PC-9 (cell line): ENCODE data around the gene IL4I1. TPM values are rescaled to one million over a fixed set of nuclear protein-coding genes. Genes with fewer than 3 reads are reported as not detected.

Source experiments
- BruUV-seq: library from RNA; stranded (reverse); fragments of 400-500 nt; replicated peaks from 2 replicates; lab custom pipeline; 2021; lab: Mats Ljungman, UMichigan
- CTCF ChIA-PET: fragments of 300-600 bp; sonication (Branson Sonifier 250); formaldehyde crosslinking; loops from one replicate; lab custom pipeline; 2022; ENCODE audit warnings: antibody characterized with exemption; lab: Charles Lee
- POLR2A ChIA-PET: fragments of 300-600 bp; sonication (Branson Sonifier 250); formaldehyde crosslinking; loops from one replicate; lab custom pipeline; 2022; ENCODE audit warnings: antibody characterized with exemption; ENCODE audit not compliant: unreplicated experiment; lab: Charles Lee
- DNase-seq, 2 experiments: peaks; one replicate each; pipeline versions ENCODE4 v3.0.0 to v3.0.0-alpha.2; 2015 to 2022; ENCODE audit warnings: mixed read lengths in 1 of 2
- H2AFZ ChIP-seq: fragments of 200-600 bp; sonication (generic); 2 replicates; pipeline ENCODE4 v1.8.1; 2017; ENCODE audit warnings: antibody characterized with exemption
- H3F3A ChIP-seq: fragments of 200-600 bp; sonication (generic); 2 replicates; pipeline ENCODE4 v1.8.1; 2017; ENCODE audit warnings: antibody characterized with exemption, mild to moderate bottlenecking, low read depth; ENCODE audit not compliant: insufficient read depth
- H3K27ac ChIP-seq: fragments of 200-600 bp; sonication (generic); 2 replicates; pipeline ENCODE4 v1.6.1; 2016; ENCODE audit warnings: mixed run types
- H3K27me3 ChIP-seq: fragments of 200-600 bp; sonication (generic); 2 replicates; pipeline ENCODE4 v1.6.1; 2016; ENCODE audit warnings: low read depth, mixed run types; ENCODE audit not compliant: insufficient read depth
- H3K36me3 ChIP-seq: fragments of 200-600 bp; sonication (generic); 2 replicates; pipeline ENCODE4 v1.6.1; 2016; ENCODE audit warnings: low read depth, mixed run types
- H3K4me1 ChIP-seq: fragments of 200-600 bp; sonication (generic); replicated peaks from 2 replicates; pipeline ENCODE4 v1.6.1; 2016; ENCODE audit warnings: mixed run types; ENCODE audit not compliant: insufficient read depth
- H3K4me2 ChIP-seq: fragments of 200-600 bp; sonication (generic); 2 replicates; pipeline ENCODE4 v1.6.1; 2017; ENCODE audit warnings: mixed run types
- H3K4me3 ChIP-seq: fragments of 200-600 bp; sonication (generic); 2 replicates; pipeline ENCODE4 v1.6.1; 2016; ENCODE audit warnings: mixed run types
- H3K79me2 ChIP-seq: fragments of 200-600 bp; sonication (generic); 2 replicates; pipeline ENCODE4 v1.6.1; 2017; ENCODE audit warnings: low read depth, mixed run types
- H3K9me2 ChIP-seq: fragments of 200-600 bp; sonication (generic); 2 replicates; pipeline ENCODE4 v1.8.1; 2017; ENCODE audit warnings: mild to moderate bottlenecking; ENCODE audit not compliant: insufficient read depth
- H3K9me3 ChIP-seq: fragments of 200-600 bp; sonication (generic); 2 replicates; pipeline ENCODE4 v1.8.1; 2016; ENCODE audit warnings: low read depth; ENCODE audit not compliant: insufficient read depth
- H4K20me1 ChIP-seq: fragments of 200-600 bp; sonication (generic); 2 replicates; pipeline ENCODE4 v1.8.1; 2017; ENCODE audit not compliant: insufficient read depth
- CTCF ChIP-seq: fragments of 200-600 bp; sonication (generic); conservative IDR thresholded peaks from 2 replicates; pipeline ENCODE4 v1.6.1; 2017; ENCODE audit warnings: mixed run types, antibody characterized with exemption, mild to moderate bottlenecking, moderate library complexity
- EZH2 ChIP-seq: fragments of 200-600 bp; sonication (generic); IDR thresholded peaks from 2 replicates; pipeline ENCODE4 v1.8.0; 2017; ENCODE audit warnings: antibody characterized with exemption, low read depth
- intact Hi-C: fragments of 100-400 bp; cut with micrococcal nuclease; formaldehyde crosslinking; loops from one replicate; pipeline ENCODE4 v1.10.0; 2022; ENCODE audit not compliant: unreplicated experiment
- total RNA-seq: library from RNA; stranded (reverse); gene quantifications from 2 replicates; pipeline ENCODE4 v1.2.3, GENCODE V29; 2021

Gene IL4I1
- total RNA-seq, 1 experiment from 2014 or later: not detected

- no peak for DNase-seq
- H3K36me3 ChIP-seq: 0 out of 2 replicates have a peak, but pooled peaks cover 5% of the 10 kb centered on the region
- TF ChIP-seq CTCF (no peak), EZH2 (no peak)
- H3K9me2 ChIP-seq: no peaks in the 10 kb centered on the region
- no peaks in the 10 kb centered on the region for H3K79me2 ChIP-seq
- H2AFZ ChIP-seq: no peak overlapping the region
- no TSS peak for BruUV-seq
- no peak overlapping the region for H3K4me2 ChIP-seq
- H3K4me1 ChIP-seq: no peaks in the 10 kb centered on the region; the same call in 1 of the 2 replicates
- H3K27ac ChIP-seq: no peak overlapping the region
- CTCF ChIA-PET: no interaction called here
- H3K27me3 ChIP-seq: no peaks in the 10 kb centered on the region
- intact Hi-C loops: no loop called here
- no peak overlapping the region for H3K4me3 ChIP-seq
- H3F3A ChIP-seq: peaks cover 31% of the 10 kb centered on the region; the same call in 1 of the 2 replicates
- H4K20me1 ChIP-seq: no peaks in the 10 kb centered on the region
- POLR2A ChIA-PET: no interaction called here
- H3K9me3 ChIP-seq: no peaks in the 10 kb centered on the region
Observed at GRCh38 chr19:49888510-49888824, 8.2 kb downstream of the IL4I1 start.

- ChIA-PET CTCF (no interaction called here), POLR2A (no interaction called here)
- Histone ChIP-seq H3F3A (peaks cover 31% of the 10 kb centered on the region; the same call in 1 of the 2 replicates), H4K20me1 (no peaks in the 10 kb centered on the region), H3K79me2 (no peaks in the 10 kb centered on the region), H3K4me2 (no peak overlapping the region), H3K27me3 (no peaks in the 10 kb centered on the region), H3K9me2 (no peaks in the 10 kb centered on the region), H3K36me3 (peaks cover 11% of the 10 kb centered on the region; the same call in 1 of the 2 replicates), H3K4me1 (no peaks in the 10 kb centered on the region; the same call in 1 of the 2 replicates), H3K4me3 (no peak overlapping the region), H3K9me3 (no peaks in the 10 kb centered on the region), H2AFZ (no peak overlapping the region), H3K27ac (no peak overlapping the region)
- no TSS peak for BruUV-seq
- no peak for TF ChIP-seq CTCF
- TF ChIP-seq EZH2: no peak
- peak in 1 of 2 experiments; percentile 15 for DNase-seq
- intact Hi-C loops: no loop called here
Observed at GRCh38 chr19:49887665-49888509, 8.8 kb downstream of the IL4I1 start.

GRCh38 chr19:49887037-49887664 lies 9.5 kb downstream of the IL4I1 start:
- no peaks in the 10 kb centered on the region for H3K27me3 ChIP-seq
- peaks cover 31% of the 10 kb centered on the region; the same call in 1 of the 2 replicates for H3F3A ChIP-seq
- no peaks in the 10 kb centered on the region for H3K79me2 ChIP-seq
- CTCF ChIA-PET: no interaction called here
- H3K9me2 ChIP-seq: no peaks in the 10 kb centered on the region
- H3K4me2 ChIP-seq: no peak overlapping the region
- no peaks in the 10 kb centered on the region for H4K20me1 ChIP-seq
- peak in 1 of 2 experiments; percentile 21 for DNase-seq
- POLR2A ChIA-PET: no interaction called here
- TF ChIP-seq CTCF (no peak), EZH2 (no peak)
- H3K9me3 ChIP-seq: no peaks in the 10 kb centered on the region
- H3K36me3 ChIP-seq: peaks cover 19% of the 10 kb centered on the region; the same call in 1 of the 2 replicates
- H3K27ac ChIP-seq: no peak overlapping the region
- intact Hi-C loops: no loop called here
- no peak overlapping the region for H2AFZ ChIP-seq
- BruUV-seq: no TSS peak
- H3K4me3 ChIP-seq: no peak overlapping the region
- H3K4me1 ChIP-seq: no peaks in the 10 kb centered on the region; the same call in 1 of the 2 replicates
